Cardiac fibroblast (primary cell): Measurements from ENCODE around the gene SKAP1.

Source experiments
- DNase-seq, 2 donors: peaks; one replicate each; pipeline versions ENCODE4 v3.0.0 to v3.0.0-alpha.2; 2010; ENCODE audit warnings: low read depth in 2 of 2
- H3K4me3 ChIP-seq, 2 donors: replicated peaks in 1 of 2; 1 replicate in 1 of 2; 2 replicates in 1 of 2; pipeline ENCODE4 v1.5.1; 2011; ENCODE audit warnings: low read depth in 2 of 2, low read length in 2 of 2, mild to moderate bottlenecking in 2 of 2, moderate library complexity in 1 of 2
- TF ChIP-seq, protein P1 (sequence below): IDR thresholded peaks from one replicate; pipeline ENCODE4 v1.5.1; 2011; ENCODE audit warnings: low read depth, mild to moderate bottlenecking, low read length, inconsistent platforms

The SKAP1 gene

DNA sequence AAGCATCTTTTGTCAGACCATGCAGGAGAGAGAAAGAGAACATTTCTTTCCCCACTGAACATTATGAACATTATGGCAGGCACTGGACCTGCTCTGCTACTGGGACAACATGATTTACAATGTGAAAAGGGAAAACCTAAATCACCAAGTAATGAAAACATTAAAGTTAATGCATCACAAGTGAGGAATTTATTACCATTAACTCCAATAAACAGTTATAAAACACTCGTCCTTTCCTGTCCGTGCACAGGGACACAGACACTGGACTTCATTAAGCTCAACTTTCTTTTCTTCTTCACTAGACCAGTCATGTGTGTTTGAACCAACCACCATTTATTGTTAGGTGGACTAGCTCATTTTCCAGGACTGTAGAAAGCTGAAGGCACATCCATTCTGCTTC is 227.1 kb downstream of the SKAP1 start:
- TF ChIP-seq, protein P1, sequence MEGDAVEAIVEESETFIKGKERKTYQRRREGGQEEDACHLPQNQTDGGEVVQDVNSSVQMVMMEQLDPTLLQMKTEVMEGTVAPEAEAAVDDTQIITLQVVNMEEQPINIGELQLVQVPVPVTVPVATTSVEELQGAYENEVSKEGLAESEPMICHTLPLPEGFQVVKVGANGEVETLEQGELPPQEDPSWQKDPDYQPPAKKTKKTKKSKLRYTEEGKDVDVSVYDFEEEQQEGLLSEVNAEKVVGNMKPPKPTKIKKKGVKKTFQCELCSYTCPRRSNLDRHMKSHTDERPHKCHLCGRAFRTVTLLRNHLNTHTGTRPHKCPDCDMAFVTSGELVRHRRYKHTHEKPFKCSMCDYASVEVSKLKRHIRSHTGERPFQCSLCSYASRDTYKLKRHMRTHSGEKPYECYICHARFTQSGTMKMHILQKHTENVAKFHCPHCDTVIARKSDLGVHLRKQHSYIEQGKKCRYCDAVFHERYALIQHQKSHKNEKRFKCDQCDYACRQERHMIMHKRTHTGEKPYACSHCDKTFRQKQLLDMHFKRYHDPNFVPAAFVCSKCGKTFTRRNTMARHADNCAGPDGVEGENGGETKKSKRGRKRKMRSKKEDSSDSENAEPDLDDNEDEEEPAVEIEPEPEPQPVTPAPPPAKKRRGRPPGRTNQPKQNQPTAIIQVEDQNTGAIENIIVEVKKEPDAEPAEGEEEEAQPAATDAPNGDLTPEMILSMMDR, result no peak
- H3K4me3 ChIP-seq, result no peak overlapping the region
- no peak for DNase-seq

DNA sequence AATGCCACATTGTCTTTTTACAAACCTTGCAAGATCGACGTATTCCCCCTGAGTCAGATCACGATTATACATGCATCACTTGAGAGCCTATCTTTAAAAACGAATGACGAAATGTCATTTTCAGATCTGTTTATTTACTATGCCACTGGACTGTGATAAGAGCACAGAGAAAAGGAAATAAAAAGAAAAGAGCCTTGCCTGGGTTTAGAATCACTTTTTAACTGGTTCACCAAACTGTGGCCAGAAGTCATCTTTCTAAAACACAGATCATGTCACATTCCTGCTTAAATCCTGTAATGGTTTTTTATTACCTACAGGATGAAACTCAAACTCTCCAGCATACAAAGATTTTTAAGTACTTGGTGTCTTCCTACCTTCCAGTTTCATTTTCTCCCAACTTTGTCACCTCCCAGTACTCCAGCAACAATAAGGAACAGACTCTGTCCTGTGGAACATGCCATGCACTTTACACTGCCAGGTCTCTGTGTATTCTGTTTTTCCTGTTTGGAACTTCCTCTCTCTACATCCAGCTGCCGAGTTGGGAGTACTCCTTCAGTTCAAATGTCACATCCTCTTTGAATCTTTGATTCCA is 231.0 kb downstream of the SKAP1 start:
- H3K4me3 ChIP-seq, result no peak overlapping the region
- no peak for DNase-seq
- TF ChIP-seq, protein P1, result no peak

DNA sequence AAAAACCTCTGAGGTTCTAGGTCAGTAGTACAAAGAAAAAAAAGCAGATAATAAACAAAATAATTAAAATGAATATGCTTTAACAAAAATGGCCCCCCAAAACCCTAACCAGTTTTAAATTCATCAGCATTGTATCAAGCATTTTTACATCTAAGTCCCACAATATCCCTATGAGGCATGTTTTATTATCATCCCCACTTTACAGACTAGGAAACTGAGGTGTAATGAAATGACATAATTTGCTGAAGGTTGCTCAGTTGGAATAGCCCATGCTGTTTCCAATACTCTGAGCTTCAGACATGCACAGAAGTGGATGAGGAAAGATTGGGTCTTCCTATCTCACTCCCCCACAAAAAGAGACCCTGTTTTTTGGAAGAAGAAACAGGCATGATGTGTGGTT is 234.1 kb downstream of the SKAP1 start:
- TF ChIP-seq, protein P1, result no peak
- no peak overlapping the region for H3K4me3 ChIP-seq
- no peak for DNase-seq

GRCh38 chr17:48194097-48194550 is 235.9 kb downstream of the SKAP1 start:
- H3K4me3 ChIP-seq, result no peak overlapping the region
- peak in 1 of 2 donors; percentile 72 for DNase-seq
- TF ChIP-seq, protein P1, result no peak

- H3K4me3 ChIP-seq, result no peak overlapping the region
- no peak for DNase-seq
- TF ChIP-seq, protein P1, result no peak
Observed at GRCh38 chr17:48192321-48192731, 237.7 kb downstream of the SKAP1 start.

DNA sequence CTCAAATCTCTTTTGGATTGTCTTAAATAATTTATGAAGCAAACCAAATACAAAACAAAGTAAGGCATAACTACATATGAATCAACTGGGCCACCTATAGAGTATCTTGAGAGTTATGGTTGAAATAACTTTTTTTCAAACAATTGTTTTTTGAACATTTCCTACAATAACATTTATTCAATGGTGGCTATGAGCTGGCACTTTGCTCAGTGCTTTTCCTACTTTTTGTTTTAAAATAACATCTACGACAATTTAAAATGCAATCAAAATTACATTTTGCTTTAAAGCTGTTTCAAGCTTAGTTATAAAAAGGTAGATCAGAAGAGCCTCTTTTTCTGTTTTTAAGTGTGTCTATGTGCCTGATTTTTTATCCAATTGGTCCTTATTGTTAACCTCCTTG is 238.7 kb downstream of the SKAP1 start:
- TF ChIP-seq, protein P1, result no peak
- DNase-seq, result no peak
- no peak overlapping the region for H3K4me3 ChIP-seq

DNA sequence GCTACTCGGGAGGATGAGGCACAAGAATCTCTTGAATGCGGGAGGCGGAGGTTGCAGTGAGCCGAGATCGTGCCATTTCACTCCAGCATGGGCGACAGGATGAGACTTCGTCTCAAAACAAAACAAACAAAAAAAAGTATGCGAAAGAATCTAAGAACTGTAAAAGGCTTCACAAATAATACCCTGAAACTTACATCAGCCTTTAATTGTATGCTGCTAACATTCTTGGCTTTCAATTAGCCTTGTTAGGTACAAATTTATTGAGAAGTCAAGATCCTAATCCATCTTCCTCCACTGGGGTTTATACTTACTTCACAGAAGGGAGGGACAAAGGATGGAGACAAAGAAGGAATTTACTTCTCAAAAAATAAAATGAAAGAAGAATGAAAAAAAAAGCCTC is 239.1 kb downstream of the SKAP1 start:
- TF ChIP-seq, protein P1, result no peak
- DNase-seq, result no peak
- H3K4me3 ChIP-seq, result no peak overlapping the region
